GM12878 (cell line): ENCODE results near the gene STAM2. TPM values are rescaled to one million over a fixed set of nuclear protein-coding genes. Genes with fewer than 3 reads are reported as not detected.

Experiments used
- ATAC-seq: fragments of 200-7000 bp; cut with Tn5 transposase; 3 replicates; pipeline ENCODE4 v1.9.1; 2020; ENCODE audit warnings: mild to moderate bottlenecking, moderate library complexity
- BruUV-seq: library from RNA; stranded (reverse); fragments of 400-500 nt; replicated peaks from 2 replicates; lab custom pipeline; 2021; lab: Mats Ljungman, UMichigan
- CTCF ChIA-PET: fragments of 300-600 bp; sonication (Branson Sonifier 250); formaldehyde crosslinking; extraction: SDS; loops from one replicate; lab custom pipeline; 2021; ENCODE audit warnings: inconsistent platforms; lab: Yijun Ruan, JAX
- POLR2A ChIA-PET: fragments of 350-600 bp; formaldehyde crosslinking; extraction: SDS; loops from one replicate; lab custom pipeline; 2021; ENCODE audit warnings: inconsistent platforms; lab: Charles Lee
- RAD21 ChIA-PET: fragments of 300-600 bp; sonication (Branson Sonifier 250); formaldehyde crosslinking; loops from one replicate; lab custom pipeline; 2023; ENCODE audit warnings: antibody characterized with exemption; ENCODE audit not compliant: unreplicated experiment; lab: Charles Lee
- SMC1A ChIA-PET: fragments of 300-600 bp; sonication (Branson Sonifier 250); formaldehyde crosslinking; loops from one replicate; lab custom pipeline; 2023; ENCODE audit not compliant: unreplicated experiment, uncharacterized antibody; lab: Charles Lee
- DNase-seq: peaks from one replicate; pipeline ENCODE4 v3.0.0-alpha.2; 2011; ENCODE audit warnings: low read depth, low spot score
- FAIRE-seq: peaks from 3 replicates; lab custom pipeline; 2011; peaks lifted over from hg19 to GRCh38; lab: Jason Lieb, UNC
- H2AFZ ChIP-seq: 2 replicates; pipeline ENCODE4 v1.6.0; 2011; ENCODE audit warnings: low read depth, low read length, control low read depth; ENCODE audit not compliant: control insufficient read depth
- H3K27ac ChIP-seq: 2 replicates; pipeline ENCODE4 v1.5.1; 2011; ENCODE audit warnings: control low read depth; ENCODE audit not compliant: control insufficient read depth, insufficient read depth
- H3K27me3 ChIP-seq, 2 experiments: replicated peaks in 1 of 2; 2 replicates each; pipeline versions ENCODE4 v1.6.0 to v1.6.1; 2011; ENCODE audit warnings: low read length in 1 of 2; ENCODE audit not compliant: control insufficient read depth in 2 of 2, insufficient read depth in 2 of 2
- H3K36me3 ChIP-seq, 2 experiments: 2 replicates each; pipeline ENCODE4 v1.5.1; 2011; ENCODE audit warnings: low read length in 1 of 2; ENCODE audit not compliant: control insufficient read depth in 2 of 2, insufficient read depth in 2 of 2
- H3K4me1 ChIP-seq: 2 replicates; pipeline ENCODE4 v1.6.1; 2011; ENCODE audit warnings: mild to moderate bottlenecking, low read length, moderate library complexity, mixed read lengths; ENCODE audit not compliant: control insufficient read depth, insufficient read depth
- H3K4me2 ChIP-seq: 2 replicates; pipeline ENCODE4 v1.6.0; 2011; ENCODE audit warnings: control low read depth; ENCODE audit not compliant: control insufficient read depth, insufficient read depth
- H3K4me3 ChIP-seq: fragments of 200-600 bp; sonication (generic); 2 replicates; pipeline ENCODE4 v1.5.1; 2016
- H3K79me2 ChIP-seq: 2 replicates; pipeline ENCODE4 v1.6.0; 2011; ENCODE audit warnings: low read length; ENCODE audit not compliant: control insufficient read depth, insufficient read depth
- H3K9ac ChIP-seq: 2 replicates; pipeline ENCODE4 v1.8.0; 2011; ENCODE audit warnings: low read length, control low read depth, mixed read lengths; ENCODE audit not compliant: control insufficient read depth, insufficient read depth
- H3K9me3 ChIP-seq: replicated peaks from 3 replicates; pipeline ENCODE4 v1.5.1; 2011; ENCODE audit warnings: mild to moderate bottlenecking, low read length; ENCODE audit not compliant: control insufficient read depth, insufficient read depth
- H4K20me1 ChIP-seq: 2 replicates; pipeline ENCODE4 v1.6.0; 2011; ENCODE audit not compliant: control insufficient read depth, insufficient read depth
- CBFB ChIP-seq: IDR thresholded peaks from 2 replicates; pipeline ENCODE4 v1.6.1; 2016; ENCODE audit warnings: antibody characterized with exemption, low read depth
- ETV6 ChIP-seq, 2 experiments: fragments of 450-650 bp in 1 of 2; IDR thresholded peaks in 1 of 2; conservative IDR thresholded peaks in 1 of 2; 2 replicates each; pipeline ENCODE4 v1.6.1; 2014; ENCODE audit warnings: antibody characterized with exemption in 1 of 2, borderline replicate concordance in 1 of 2, low read depth in 1 of 2, mild to moderate bottlenecking in 1 of 2, moderate library complexity in 1 of 2
- FOXK2 ChIP-seq: fragments of 450-650 bp; IDR thresholded peaks from 2 replicates; pipeline ENCODE4 v1.6.1; 2017; ENCODE audit warnings: mild to moderate bottlenecking, moderate library complexity
- FOXM1 ChIP-seq: IDR thresholded peaks from 2 replicates; pipeline ENCODE4 v1.6.1; 2012; ENCODE audit warnings: low read depth, mild to moderate bottlenecking, inconsistent platforms, low read length, moderate library complexity
- HDAC2 ChIP-seq: fragments of 200-600 bp; sonication (generic); IDR thresholded peaks from 2 replicates; pipeline ENCODE4 v1.6.1; 2017
- IKZF2 ChIP-seq, 2 experiments: fragments of 450-650 bp; IDR thresholded peaks; 2 replicates each; pipeline ENCODE4 v1.6.1; 2017; ENCODE audit warnings: mild to moderate bottlenecking in 2 of 2, moderate library complexity in 2 of 2
- MEF2B ChIP-seq: fragments of 450-650 bp; IDR thresholded peaks from 2 replicates; pipeline ENCODE4 v1.6.1; 2018; ENCODE audit warnings: mild to moderate bottlenecking, moderate library complexity; ENCODE audit not compliant: partially characterized antibody, poor library complexity, severe bottlenecking
- MTA3 ChIP-seq: IDR thresholded peaks from 2 replicates; pipeline ENCODE4 v1.6.1; 2012; ENCODE audit warnings: low read length, inconsistent platforms, borderline replicate concordance
- POLR2AphosphoS2 ChIP-seq: IDR thresholded peaks from 2 replicates; pipeline ENCODE4 v1.6.1; 2011; ENCODE audit warnings: low read depth, mild to moderate bottlenecking, low read length, improper control_type of control experiment, moderate library complexity
- SP1 ChIP-seq: IDR thresholded peaks from one replicate; pipeline ENCODE4 v1.6.1; 2011; ENCODE audit warnings: low read depth, low read length
- SUZ12 ChIP-seq: fragments of 200-600 bp; sonication (generic); IDR thresholded peaks from one replicate; pipeline ENCODE4 v1.6.1; 2018; ENCODE audit warnings: antibody characterized with exemption, mild to moderate bottlenecking; ENCODE audit not compliant: unreplicated experiment
- ZNF217 ChIP-seq: fragments of 450-650 bp; IDR thresholded peaks from 2 replicates; pipeline ENCODE4 v1.6.1; 2017; ENCODE audit warnings: antibody characterized with exemption, mild to moderate bottlenecking
- ZSCAN29 ChIP-seq: fragments of 450-650 bp; IDR thresholded peaks from 2 replicates; pipeline ENCODE4 v1.6.1; 2017; ENCODE audit warnings: mild to moderate bottlenecking, moderate library complexity
- WGBS: methylation state at CpG from one replicate; pipeline ENCODE4 v1.1.6; 2016; ENCODE audit warnings: low lambda C conversion rate; ENCODE audit not compliant: insufficient replicate concordance, insufficient coverage; ENCODE audit errors: missing lambda C conversion rate; 5-methylcytosine and 5-hydroxymethylcytosine counted together
- in situ Hi-C: fragments of 300-500 bp; cut with MboI; formaldehyde crosslinking; loops from 9 replicates; pipeline ENCODE4 v1.14.3; 2018; ENCODE audit warnings: mixed read lengths
- intact Hi-C: fragments of 100-400 bp; cut with micrococcal nuclease; formaldehyde crosslinking; loops from one replicate; pipeline ENCODE4 v1.14.2; 2022; ENCODE audit not compliant: unreplicated experiment
- polyA plus RNA-seq, 11 experiments: library from polyadenylated mRNA; depleted of rRNA in 4 of 11; unstranded in 6 of 11; stranded (reverse) in 5 of 11; fragments of >200 nt; fragmentation: Nextera tagmentation in 4 of 11; fragmentation: Illumina TruSeq in 1 of 11; extraction: Ambion mirVana in 4 of 11; extraction: Trizol in 1 of 11; gene quantifications; 1 replicate in 1 of 11; 2 replicates in 10 of 11; pipeline versions ENCODE4 v1.2.1 to v1.2.3, GENCODE V29; 2011 to 2016; ENCODE audit warnings: inconsistent platforms in 2 of 11, missing spikeins in 2 of 11, low read depth in 1 of 11
- total RNA-seq, 4 experiments: library from RNA; depleted of rRNA in 3 of 4; stranded (reverse); fragments of >200 nt in 3 of 4; fragmentation: Illumina TruSeq in 1 of 4; extraction: Trizol in 1 of 4; gene quantifications; 2 replicates each; pipeline versions ENCODE4 v1.2.1 to v1.2.3, GENCODE V29; 2013 to 2021
- TF ChIP-seq, protein P1 (sequence below): fragments of 450-650 bp; formaldehyde crosslinking; IDR thresholded peaks from 2 replicates; pipeline ENCODE4 v1.4.0; 2022; ENCODE audit warnings: mild to moderate bottlenecking, moderate library complexity
- TF ChIP-seq, protein P2 (sequence below): IDR thresholded peaks from 2 replicates; pipeline ENCODE4 v1.6.1; 2012; ENCODE audit warnings: improper control_type of control experiment, low read depth, low read length; ENCODE audit not compliant: insufficient replicate concordance
- TF ChIP-seq, protein P3 (sequence below): IDR thresholded peaks from 2 replicates; pipeline ENCODE4 v1.6.1; 2012; ENCODE audit warnings: low read depth, low read length, improper control_type of control experiment

Gene STAM2
- total and polyA plus RNA-seq, 10 of the 15 experiments (the other 5 are each of a cell fraction or from before 2014, with no cell fraction given) = 4.4 to 21.6 (median 16.2) TPM

DNA sequence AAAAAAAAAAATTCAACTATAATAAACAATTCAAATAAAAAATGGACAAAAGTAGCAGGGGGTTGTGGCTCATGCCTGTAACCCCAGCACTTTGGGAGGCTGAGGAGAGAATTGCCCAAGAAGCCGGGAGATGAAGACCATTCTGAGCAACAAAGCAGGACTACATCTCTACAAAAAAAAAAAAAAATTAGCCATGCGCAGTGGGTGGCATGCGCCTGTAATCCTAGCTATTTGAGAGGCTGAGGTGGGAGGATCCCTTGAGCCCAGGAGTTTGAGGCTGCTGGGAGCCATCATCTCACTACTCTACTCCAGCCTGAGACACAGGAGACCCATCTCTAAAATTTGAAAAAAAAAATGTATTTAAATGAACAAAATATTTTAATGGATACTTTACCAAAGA lies 72.3 kb downstream of the STAM2 start:
- Histone ChIP-seq H3K36me3 (no peaks in the 10 kb centered on the region), H4K20me1 (no peaks in the 10 kb centered on the region), H3K27ac (no peak overlapping the region), H3K4me1 (peaks cover 5% of the 10 kb centered on the region), H3K4me2 (no peak overlapping the region), H3K79me2 (0 out of 2 replicates have a peak, but pooled peaks cover under 1% of the 10 kb centered on the region), H3K27me3 (peaks cover 3 to 5% of the 10 kb centered on the region in 2 experiments; a peak in 2 of 4 replicates), H3K4me3 (no peak overlapping the region), H3K9me3 (no peaks in the 10 kb centered on the region), H2AFZ (no peak overlapping the region), H3K9ac (no peak overlapping the region)
- FAIRE-seq (no peak), DNase-seq (no peak), ATAC-seq (no peak)
- CTCF ChIA-PET = no interaction called here
- RAD21 ChIA-PET = no interaction called here
- in situ Hi-C loops (no loop called here), intact Hi-C loops (no loop called here)
- POLR2A ChIA-PET = interaction anchor here (0.6 kb wide), 1 partner anchor 190 kb away, joined by 6 read pairs; no protein-coding TSS in a partner anchor
- SMC1A ChIA-PET = no interaction called here
- 96% methylated on average over 3 of the region's 3 CpGs for WGBS
- no TSS peak for BruUV-seq
- no peak for TF ChIP-seq ZSCAN29
- TF ChIP-seq FOXK2 = no peak
- no peak for TF ChIP-seq POLR2AphosphoS2
- no peak for TF ChIP-seq HDAC2
- TF ChIP-seq SUZ12 = no peak
- TF ChIP-seq FOXM1 = no peak
- TF ChIP-seq, protein P1, sequence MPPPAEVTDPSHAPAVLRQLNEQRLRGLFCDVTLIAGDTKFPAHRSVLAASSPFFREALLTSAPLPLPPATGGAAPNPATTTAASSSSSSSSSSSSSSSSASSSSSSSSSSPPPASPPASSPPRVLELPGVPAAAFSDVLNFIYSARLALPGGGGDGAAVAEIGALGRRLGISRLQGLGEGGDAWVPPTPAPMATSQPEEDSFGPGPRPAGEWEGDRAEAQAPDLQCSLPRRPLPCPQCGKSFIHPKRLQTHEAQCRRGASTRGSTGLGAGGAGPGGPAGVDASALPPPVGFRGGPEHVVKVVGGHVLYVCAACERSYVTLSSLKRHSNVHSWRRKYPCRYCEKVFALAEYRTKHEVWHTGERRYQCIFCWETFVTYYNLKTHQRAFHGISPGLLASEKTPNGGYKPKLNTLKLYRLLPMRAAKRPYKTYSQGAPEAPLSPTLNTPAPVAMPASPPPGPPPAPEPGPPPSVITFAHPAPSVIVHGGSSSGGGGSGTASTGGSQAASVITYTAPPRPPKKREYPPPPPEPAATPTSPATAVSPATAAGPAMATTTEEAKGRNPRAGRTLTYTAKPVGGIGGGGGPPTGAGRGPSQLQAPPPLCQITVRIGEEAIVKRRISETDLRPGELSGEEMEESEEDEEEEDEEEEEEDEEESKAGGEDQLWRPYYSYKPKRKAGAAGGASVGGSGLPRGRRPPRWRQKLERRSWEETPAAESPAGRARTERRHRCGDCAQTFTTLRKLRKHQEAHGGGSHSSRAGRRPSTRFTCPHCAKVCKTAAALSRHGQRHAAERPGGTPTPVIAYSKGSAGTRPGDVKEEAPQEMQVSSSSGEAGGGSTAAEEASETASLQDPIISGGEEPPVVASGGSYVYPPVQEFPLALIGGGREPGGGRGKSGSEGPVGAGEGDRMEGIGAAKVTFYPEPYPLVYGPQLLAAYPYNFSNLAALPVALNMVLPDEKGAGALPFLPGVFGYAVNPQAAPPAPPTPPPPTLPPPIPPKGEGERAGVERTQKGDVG (CRISPR knock-in tag) = no peak
- TF ChIP-seq, protein P2, sequence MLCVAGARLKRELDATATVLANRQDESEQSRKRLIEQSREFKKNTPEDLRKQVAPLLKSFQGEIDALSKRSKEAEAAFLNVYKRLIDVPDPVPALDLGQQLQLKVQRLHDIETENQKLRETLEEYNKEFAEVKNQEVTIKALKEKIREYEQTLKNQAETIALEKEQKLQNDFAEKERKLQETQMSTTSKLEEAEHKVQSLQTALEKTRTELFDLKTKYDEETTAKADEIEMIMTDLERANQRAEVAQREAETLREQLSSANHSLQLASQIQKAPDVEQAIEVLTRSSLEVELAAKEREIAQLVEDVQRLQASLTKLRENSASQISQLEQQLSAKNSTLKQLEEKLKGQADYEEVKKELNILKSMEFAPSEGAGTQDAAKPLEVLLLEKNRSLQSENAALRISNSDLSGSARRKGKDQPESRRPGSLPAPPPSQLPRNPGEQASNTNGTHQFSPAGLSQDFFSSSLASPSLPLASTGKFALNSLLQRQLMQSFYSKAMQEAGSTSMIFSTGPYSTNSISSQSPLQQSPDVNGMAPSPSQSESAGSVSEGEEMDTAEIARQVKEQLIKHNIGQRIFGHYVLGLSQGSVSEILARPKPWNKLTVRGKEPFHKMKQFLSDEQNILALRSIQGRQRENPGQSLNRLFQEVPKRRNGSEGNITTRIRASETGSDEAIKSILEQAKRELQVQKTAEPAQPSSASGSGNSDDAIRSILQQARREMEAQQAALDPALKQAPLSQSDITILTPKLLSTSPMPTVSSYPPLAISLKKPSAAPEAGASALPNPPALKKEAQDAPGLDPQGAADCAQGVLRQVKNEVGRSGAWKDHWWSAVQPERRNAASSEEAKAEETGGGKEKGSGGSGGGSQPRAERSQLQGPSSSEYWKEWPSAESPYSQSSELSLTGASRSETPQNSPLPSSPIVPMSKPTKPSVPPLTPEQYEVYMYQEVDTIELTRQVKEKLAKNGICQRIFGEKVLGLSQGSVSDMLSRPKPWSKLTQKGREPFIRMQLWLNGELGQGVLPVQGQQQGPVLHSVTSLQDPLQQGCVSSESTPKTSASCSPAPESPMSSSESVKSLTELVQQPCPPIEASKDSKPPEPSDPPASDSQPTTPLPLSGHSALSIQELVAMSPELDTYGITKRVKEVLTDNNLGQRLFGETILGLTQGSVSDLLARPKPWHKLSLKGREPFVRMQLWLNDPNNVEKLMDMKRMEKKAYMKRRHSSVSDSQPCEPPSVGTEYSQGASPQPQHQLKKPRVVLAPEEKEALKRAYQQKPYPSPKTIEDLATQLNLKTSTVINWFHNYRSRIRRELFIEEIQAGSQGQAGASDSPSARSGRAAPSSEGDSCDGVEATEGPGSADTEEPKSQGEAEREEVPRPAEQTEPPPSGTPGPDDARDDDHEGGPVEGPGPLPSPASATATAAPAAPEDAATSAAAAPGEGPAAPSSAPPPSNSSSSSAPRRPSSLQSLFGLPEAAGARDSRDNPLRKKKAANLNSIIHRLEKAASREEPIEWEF = no peak
- TF ChIP-seq CBFB = no peak
- TF ChIP-seq ETV6 (conservative IDR thresholded peaks at IDR 0.05 in 1 of 2, IDR thresholded peaks at IDR 0.05 in 1 of 2; ENCODE audit: borderline replicate concordance in 1 of 2, low read depth in 1 of 2) = no peak
- TF ChIP-seq SP1 = no peak
- TF ChIP-seq, protein P3, sequence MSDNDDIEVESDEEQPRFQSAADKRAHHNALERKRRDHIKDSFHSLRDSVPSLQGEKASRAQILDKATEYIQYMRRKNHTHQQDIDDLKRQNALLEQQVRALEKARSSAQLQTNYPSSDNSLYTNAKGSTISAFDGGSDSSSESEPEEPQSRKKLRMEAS = no peak
- TF ChIP-seq MEF2B = no peak
- no peak for TF ChIP-seq IKZF2 (IDR thresholded peaks at IDR 0.05)
- TF ChIP-seq ZNF217 = no peak
- no peak for TF ChIP-seq MTA3
